ENCODE measurements around the gene RBMS3.

DNA sequence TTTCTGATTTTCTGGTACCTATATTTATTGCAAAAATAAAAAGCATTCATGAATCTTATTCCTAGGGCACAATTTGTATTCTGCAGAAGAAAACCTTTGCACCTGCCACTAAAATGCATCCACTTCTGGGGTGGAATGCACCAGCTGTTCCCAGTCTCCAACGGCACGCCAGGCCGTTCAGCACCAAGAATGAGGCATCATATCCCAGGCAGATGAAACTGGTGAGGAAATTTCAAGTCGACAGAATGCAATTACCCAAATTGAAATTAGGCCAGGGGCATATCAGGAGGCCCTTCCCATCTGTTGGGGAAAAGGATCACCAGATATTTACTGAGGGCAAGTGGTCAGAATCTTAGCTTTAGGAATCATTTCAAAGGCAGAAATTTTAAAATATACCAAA is 13.6 kb upstream of the RBMS3 start:
- TF ChIP-seq CTCF (conservative IDR thresholded peaks at IDR 0.05 in 1 of 2, IDR thresholded peaks at IDR 0.05 in 1 of 2; ENCODE audit: low read depth in 1 of 2, low read length in 2 of 2) (no peak), EZH2 (IDR thresholded peaks at IDR 0.05; ENCODE audit: low read length, missing control alignments) (no peak)
